Epidermal melanocyte (primary cell): ENCODE results near the gene SEMA4C.
"Not testable (repeated sequence)": the region's sequence is repeated elsewhere in the genome, so short reads cannot be mapped to it uniquely, and the experiment has no call there.

ENCODE experiments used
- DNase-seq: peaks from one replicate; pipeline ENCODE4 v3.0.0; 2011; ENCODE audit warnings: low spot score; ENCODE audit not compliant: insufficient read length

SEMA4C gene

DNA sequence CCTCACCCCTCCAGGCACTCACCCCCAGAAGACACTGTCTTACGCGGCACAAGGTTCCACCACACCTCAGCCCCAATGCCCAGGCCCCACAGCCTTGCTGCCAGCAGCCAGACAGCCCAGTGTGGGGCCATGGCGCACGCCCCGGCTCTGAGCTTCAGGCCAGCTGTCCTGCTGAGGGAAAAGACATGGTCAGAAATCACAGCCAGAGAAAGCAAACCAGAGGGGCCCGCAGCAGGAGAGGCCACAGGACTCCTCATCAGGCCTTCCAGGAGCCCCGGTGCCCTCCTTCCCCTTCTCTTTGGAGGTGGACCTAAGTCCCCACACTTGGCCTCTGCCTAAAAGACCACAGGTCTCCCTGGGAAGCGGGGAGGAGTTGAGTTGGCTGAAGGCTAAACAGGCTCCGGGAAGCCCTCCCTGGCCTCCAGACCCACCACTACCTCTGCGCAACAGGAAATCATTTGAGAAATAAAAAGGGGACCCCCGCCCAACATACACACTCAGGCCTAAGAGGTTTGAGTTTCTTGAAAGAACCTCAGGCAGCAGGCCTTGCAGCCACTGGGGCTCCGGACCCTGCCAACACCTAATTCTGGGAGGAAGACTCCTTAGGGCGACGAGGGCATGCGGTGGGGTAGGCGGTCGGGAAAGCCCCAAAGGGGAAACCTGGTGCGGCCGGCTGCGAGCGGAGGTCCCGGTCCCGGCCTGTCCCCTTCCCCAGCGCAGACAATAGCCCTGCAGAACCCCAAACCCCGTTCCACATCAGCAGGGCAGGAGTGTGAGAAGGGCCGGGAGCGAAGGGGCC, 1.9 kb downstream of the SEMA4C start:
- DNase-seq, result no peak

- no peak for DNase-seq
These were observed 2.7 kb downstream of the SEMA4C start for GRCh38 chr2:96866986-96867755.

DNA sequence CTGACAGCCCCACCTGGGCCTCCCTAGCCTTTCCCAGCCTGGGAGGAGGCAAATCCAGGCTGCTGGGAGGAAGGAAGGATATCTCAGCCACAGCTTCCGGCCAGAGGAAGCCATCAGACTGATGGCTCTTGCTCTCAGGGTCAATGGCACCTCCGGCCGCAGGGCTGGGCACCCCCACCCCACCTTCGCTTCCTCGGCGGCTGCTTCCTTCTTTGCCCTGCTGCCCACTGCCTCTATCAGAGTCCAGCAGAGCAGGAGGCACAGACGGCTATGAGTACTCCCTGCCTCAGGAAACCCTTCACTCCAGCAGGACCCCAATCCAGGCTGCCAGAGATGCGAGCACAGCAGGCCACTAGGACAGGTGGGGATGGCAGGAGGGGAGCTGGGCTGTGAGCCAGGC, 3.3 kb downstream of the SEMA4C start:
- DNase-seq, result no peak

DNA sequence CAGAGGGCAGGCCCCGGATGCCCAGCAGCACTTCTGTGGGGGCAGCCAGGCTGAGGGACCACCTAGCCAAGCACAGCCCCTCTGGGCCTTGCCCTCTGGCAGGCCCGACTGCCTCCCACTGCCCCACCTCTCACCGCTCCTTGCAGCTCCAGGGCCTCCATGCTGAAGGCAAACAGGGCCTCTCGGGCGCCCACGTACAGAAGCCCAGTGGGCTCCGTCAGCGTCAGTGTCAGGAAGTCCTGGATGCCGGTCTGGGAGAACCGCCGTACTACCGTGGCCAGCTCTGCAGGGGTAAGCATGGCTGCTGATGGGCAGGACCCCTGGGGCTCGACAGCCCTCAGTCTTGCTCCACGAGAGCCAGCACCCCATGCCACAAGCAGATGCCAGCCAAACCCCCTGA, 3.7 kb downstream of the SEMA4C start:
- no peak for DNase-seq

DNA sequence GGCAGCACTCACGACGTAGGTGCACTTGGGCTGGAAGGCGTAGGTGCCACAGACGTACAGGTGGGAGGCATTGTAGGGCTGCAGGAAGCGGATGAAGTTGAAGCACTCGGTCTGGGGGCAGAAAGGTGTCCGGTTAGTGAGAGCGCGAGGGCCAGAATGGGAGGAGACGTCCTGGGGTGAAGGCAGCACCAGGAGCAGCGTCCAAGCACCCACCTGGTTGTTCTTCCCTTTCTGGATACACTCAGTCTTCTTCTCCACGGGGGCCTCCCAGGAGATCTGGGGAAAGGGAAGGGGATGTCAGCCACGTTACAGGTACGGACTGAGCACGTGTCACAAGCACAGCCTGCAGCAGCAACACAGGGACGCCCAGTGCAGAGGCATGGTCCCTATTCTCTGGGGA, 4.2 kb downstream of the SEMA4C start:
- DNase-seq, result no peak

DNA sequence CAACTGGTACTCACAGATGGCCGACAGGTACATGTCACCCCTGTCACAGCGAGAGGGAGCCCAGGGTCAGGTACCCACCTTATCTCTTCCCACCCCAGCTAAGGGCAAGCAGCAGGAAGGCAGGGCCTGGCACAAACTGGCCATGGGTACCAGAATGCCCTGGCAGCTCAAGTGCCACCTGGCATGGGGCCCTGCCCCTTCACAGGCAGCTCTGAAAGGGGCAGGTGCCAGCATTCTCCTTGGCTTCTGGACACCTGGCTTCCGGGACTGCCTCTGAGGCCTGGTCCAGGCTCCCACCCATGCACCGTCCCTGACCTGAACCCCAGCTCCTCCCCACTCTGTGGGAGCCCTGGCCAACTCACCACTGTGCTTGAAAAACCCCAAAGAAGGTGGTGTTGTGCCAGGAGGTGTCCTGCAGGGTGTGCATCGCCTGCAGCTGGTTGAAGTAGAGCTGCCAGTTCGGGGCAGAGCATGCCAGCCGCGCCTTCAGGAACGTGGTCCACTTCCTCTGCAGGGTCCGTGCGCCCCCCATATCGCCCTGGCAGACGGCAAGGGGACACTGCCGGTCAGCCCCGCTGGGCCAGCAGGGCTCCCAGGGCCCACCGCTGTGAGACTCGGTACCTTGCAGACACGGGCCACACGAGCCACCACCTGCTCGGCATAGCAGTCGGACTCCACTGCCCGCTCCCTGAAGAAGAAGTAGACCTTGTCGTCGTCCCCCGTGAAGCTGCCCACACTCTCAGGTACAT, 5.4 kb downstream of the SEMA4C start:
- DNase-seq, result no peak

DNA sequence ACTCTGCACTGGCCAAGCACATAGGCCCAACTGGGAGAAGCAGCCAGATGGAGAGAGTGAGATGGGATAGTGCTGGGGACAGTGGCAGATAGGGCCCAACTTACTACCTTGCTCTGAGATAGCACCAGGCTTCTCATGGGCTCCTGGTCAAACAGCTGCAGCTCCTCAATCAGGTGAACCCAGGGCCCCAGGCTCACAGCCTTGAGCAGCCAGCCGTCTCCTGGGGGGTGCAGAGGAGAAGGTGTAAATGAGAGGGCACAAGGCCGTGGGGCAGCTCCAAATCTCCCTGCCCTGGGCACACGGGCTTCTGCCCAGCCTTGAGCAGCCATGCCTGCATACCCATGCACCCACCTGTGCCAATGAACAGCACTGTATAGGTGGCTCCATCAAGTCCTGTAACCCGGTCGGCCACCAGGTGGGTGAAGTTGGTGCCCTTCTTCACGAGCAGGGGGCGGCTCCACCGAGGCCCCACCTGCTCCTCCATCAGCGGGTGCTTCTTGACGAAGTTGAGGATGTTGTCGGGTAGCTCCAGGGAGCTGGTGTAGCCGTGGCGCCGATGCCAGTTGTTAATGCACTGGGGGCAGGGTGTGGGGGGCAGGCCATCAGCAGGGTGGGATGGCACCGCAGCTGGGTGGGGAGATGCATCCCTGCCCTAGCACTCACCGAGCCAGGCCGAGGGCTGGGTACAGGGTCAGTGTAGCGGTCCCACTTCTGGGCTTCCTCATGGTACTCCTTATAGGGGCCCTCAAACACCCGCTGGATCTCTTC, 6.1 kb downstream of the SEMA4C start:
- no peak for DNase-seq

- DNase-seq, result not testable (repeated sequence)
These were observed 6.8 kb downstream of the SEMA4C start for GRCh38 chr2:96863056-96863455.

GRCh38 chr2:96861074-96861473, 8.8 kb downstream of the SEMA4C start:
- no peak for DNase-seq

DNA sequence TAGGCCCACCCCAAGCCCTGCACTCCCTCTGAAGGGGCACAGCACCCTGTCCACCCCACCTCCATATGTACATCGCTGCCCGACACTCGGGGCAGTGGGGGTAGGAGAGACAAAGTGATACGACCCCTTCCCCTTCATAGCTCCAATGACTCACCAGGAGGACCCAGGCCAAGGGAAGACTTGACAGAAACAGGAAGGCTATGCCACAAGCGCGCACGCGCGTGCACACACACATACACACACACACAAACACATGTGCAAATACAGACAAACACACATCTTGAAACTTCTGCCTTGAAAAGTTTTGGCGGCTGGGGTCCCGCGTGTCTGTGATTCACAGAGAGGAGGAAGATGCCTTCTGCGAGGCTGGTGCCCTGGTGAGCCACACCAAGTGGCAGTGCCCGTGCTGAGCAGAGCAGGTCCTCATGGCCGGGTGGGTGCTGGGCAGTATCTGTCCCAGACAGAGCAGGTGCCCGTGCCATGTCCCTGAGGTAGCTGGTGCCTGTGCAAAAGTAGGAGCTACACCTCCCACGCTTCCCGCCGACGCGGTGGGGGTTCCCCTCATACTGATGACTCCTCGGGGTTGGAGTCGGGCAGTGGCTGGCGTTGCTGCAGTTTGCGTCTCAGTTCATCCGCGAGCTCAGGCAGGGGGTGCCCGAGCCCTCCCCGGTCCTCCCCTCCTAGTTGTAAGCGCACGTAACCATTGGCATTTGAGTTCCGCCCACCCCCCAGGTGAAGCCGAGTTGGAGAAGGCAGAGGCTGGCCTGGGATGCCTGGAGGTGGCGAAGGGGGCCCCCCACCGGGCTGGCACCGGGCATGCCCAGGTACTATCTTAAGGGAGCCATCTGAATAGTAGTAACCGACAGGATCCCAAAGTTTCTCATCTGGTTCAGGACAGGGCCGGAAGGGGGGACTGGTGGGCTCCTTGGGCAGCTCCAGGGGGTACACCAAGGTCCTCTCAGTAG, 9.5 kb downstream of the SEMA4C start:
- DNase-seq, result no peak

GRCh38 chr2:96859681-96860064, 10.2 kb downstream of the SEMA4C start:
- DNase-seq, result peak; percentile 64

DNA sequence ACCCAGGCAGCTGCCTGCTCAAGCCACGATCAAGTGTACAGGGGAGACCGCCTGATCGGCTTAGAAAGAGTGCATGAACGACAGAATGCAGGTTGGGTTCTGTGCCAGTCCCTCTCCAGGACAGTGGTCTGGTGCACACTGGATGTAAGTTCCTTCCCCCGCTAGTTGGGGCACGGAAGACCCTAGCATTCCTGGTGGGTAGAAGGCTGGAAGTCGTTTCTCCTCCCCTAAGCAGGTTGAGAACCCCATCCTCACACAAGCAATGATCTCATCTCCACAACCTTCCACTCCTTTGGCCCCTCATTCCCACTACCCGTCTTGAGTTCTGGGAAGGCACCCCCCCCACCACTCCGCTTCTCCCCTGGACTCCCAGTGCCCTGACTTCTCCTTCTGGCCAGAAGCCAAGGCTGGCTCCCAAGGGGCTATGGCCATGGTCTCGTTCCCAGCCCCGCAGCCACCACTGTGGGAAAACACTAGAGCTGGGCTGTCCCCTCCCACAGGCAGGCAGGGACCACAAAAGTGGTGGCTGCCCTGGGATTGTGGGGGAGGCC, 10.7 kb downstream of the SEMA4C start:
- no peak for DNase-seq

- peak; percentile 98 for DNase-seq
These were observed 12.1 kb downstream of the SEMA4C start, which contains the start of gene ANKRD39 for GRCh38 chr2:96857667-96858372. ANKRD39 (minus strand) TSS chr2:96858016; CDS start chr2:96857987, 29 bp downstream.

- no peak for DNase-seq
These were observed 12.9 kb downstream of the SEMA4C start for GRCh38 chr2:96856776-96857666.

DNA sequence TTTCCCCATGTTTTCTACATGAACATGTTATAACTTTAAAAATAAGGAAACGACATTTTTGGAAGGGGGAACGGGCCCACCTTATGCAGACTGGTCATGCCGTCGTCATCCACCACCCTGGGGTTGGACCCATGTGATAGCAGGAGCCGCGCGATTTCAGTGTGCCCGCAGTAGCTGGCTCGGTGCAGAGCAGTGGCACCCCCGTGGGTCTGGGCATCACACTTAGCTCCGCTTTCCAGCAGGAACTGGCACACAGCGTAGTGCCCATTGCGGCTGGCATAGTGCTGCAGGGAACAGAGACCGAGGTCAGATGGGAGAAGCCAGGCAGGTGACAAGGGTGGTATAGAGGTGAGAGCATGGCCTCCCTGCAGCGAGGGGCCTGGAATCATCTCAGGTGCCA, 16.6 kb downstream of the SEMA4C start:
- no peak for DNase-seq

DNA sequence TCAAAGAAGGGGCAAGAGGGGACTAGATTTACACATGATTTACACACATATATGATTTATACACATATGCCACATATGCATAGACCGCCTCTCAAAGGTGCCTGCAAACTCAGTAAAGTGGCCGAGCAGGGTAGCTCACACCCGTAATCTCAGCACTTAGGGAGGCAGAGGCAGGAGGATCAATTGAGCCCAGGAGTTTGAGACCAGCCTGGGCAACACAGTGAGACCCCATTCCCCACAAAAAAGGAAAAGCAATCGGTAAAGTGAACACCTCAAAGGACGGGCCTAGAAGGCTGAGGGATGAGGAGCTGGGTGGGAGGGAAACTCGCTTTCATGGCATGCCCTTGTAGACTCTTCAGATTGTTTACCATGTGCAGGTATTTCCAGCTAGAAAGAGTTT, 17.2 kb downstream of the SEMA4C start:
- no peak for DNase-seq

DNA sequence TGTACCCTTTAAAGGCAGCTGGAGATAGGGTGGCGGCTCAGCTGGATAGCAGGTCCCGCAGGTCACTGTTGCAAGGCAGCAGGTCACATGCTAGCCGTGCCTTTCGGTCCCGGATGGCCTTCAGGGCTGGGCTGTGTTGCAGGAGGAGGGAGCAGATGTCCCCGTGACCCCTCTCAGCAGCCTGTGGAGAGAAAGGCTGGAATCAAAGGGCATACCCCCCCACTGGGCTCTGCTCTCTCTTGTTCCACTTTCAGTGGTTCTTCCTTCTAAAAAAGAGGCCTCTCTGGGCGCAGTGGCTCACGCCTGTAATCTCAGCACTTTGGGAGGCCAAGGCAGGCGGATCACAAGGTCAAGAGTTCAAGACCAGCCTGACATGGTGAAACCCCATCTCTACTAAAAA, 21.6 kb downstream of the SEMA4C start:
- no peak for DNase-seq

DNA sequence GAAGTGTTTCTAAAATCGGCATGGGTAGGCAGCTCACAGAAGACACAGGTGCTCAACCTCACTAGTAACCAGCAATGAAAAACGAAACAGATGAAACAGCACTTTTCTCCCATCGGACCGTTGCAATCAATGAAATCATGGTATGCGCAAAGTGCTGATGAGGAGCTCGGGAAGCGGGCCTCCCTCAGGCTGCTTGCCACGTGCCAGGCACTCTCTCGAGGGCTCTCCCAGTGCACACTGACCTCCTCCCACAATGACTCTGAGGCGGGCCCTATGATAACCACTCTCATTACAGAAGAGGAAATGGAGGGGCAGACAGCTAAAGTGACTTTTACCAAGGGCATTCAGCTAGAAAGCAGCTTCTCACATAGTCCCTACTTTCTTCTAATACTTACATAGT, 22.3 kb downstream of the SEMA4C start:
- no peak for DNase-seq
